K562 (cell line): ENCODE data around the gene OR10H2. TPM values are rescaled to one million over a fixed set of nuclear protein-coding genes. Genes with fewer than 3 reads are reported as not detected.
A peak's percentile ranks its signal among the peaks of the same experiment; 100 is the strongest.

Source experiments
- BCOR ChIP-seq: fragments of 450-650 bp; IDR thresholded peaks from 2 replicates; pipeline ENCODE4 v1.6.1; 2016
- CBFB ChIP-seq: sonication (generic); formaldehyde crosslinking; IDR thresholded peaks from 2 replicates; pipeline ENCODE4 v1.4.0; 2020; ENCODE audit warnings: mild to moderate bottlenecking, missing genetic modification reagents
- IRF2 ChIP-seq: sonication (generic); formaldehyde crosslinking; IDR thresholded peaks from 2 replicates; pipeline ENCODE4 v1.8.1; 2022; ENCODE audit warnings: mild to moderate bottlenecking, missing genetic modification reagents
- KLF10 ChIP-seq: fragments of 250-450 bp; sonication (Bioruptor Pico); IDR thresholded peaks from 2 replicates; pipeline ENCODE4 v1.6.1; 2021; ENCODE audit warnings: matching md5 sums
- PHB ChIP-seq: fragments of 250-450 bp; sonication (Bioruptor Pico); IDR thresholded peaks from 2 replicates; pipeline ENCODE4 v1.5.0; 2021
- PURB ChIP-seq: sonication (generic); formaldehyde crosslinking; IDR thresholded peaks from 2 replicates; pipeline ENCODE4 v1.9.0; 2021; ENCODE audit warnings: low read depth, mild to moderate bottlenecking, missing genetic modification reagents
- SMC3 ChIP-seq: conservative IDR thresholded peaks from 2 replicates; pipeline ENCODE4 v1.6.1; 2011; ENCODE audit warnings: low read depth, low read length, improper control_type of control experiment; ENCODE audit not compliant: insufficient read depth
- STAG1 ChIP-seq: sonication (generic); formaldehyde crosslinking; IDR thresholded peaks from 2 replicates; pipeline ENCODE4 v1.5.0; 2020; ENCODE audit warnings: missing genetic modification reagents, borderline replicate concordance
- TFAM ChIP-seq: fragments of 250-450 bp; sonication (Bioruptor Pico); conservative IDR thresholded peaks from 2 replicates; pipeline ENCODE4 v1.5.0; 2021; ENCODE audit warnings: mild to moderate bottlenecking, moderate library complexity
- ZNF24 ChIP-seq: fragments of 450-650 bp; IDR thresholded peaks from 2 replicates; pipeline ENCODE4 v1.6.1; 2016
- ZSCAN29 ChIP-seq: fragments of 450-650 bp; IDR thresholded peaks from 2 replicates; pipeline ENCODE4 v1.6.1; 2017
- polyA plus RNA-seq, 8 experiments: library from polyadenylated mRNA; depleted of rRNA in 4 of 8; stranded (reverse) in 5 of 8; unstranded in 3 of 8; fragments of >200 nt; fragmentation: Nextera tagmentation in 2 of 8; fragmentation: Illumina TruSeq in 1 of 8; extraction: Ambion mirVana in 2 of 8; extraction: Trizol in 1 of 8; gene quantifications; 2 replicates each; pipeline versions ENCODE4 v1.2.1 to v1.2.3, GENCODE V29; 2011 to 2014; ENCODE audit warnings: inconsistent platforms in 1 of 8, missing spikeins in 1 of 8
- total RNA-seq, 7 experiments: library from RNA; depleted of rRNA in 6 of 7; stranded (reverse); fragments of >200 nt in 6 of 7; fragmentation: Illumina TruSeq in 2 of 7; extraction: Trizol in 2 of 7; gene quantifications; 2 replicates each; pipeline versions ENCODE4 v1.2.1 to v1.2.3, GENCODE V29; 2011 to 2021; ENCODE audit warnings: low replicate concordance in 1 of 7
- TF ChIP-seq, protein P1 (sequence below): fragments of 250-450 bp; sonication (Bioruptor Pico); IDR thresholded peaks from 2 replicates; pipeline ENCODE4 v1.5.0; 2020; ENCODE audit warnings: mild to moderate bottlenecking
- TF ChIP-seq, protein P2 (sequence below), 2 experiments: fragments of 450-650 bp; formaldehyde crosslinking in 1 of 2; IDR thresholded peaks; 2 replicates each; pipeline versions ENCODE4 v1.4.0 to v1.6.1; 2014 to 2020; ENCODE audit warnings: mild to moderate bottlenecking in 2 of 2, borderline replicate concordance in 1 of 2, low read depth in 1 of 2
- TF ChIP-seq, protein P3 (sequence below): sonication (generic); formaldehyde crosslinking; IDR thresholded peaks from 2 replicates; pipeline ENCODE4 v1.8.0; 2022; ENCODE audit warnings: mild to moderate bottlenecking, missing genetic modification reagents

The OR10H2 gene
- total and polyA plus RNA-seq, 9 of the 15 experiments (the other 6 are each of a cell fraction or from before 2014, with no cell fraction given) = not detected

DNA sequence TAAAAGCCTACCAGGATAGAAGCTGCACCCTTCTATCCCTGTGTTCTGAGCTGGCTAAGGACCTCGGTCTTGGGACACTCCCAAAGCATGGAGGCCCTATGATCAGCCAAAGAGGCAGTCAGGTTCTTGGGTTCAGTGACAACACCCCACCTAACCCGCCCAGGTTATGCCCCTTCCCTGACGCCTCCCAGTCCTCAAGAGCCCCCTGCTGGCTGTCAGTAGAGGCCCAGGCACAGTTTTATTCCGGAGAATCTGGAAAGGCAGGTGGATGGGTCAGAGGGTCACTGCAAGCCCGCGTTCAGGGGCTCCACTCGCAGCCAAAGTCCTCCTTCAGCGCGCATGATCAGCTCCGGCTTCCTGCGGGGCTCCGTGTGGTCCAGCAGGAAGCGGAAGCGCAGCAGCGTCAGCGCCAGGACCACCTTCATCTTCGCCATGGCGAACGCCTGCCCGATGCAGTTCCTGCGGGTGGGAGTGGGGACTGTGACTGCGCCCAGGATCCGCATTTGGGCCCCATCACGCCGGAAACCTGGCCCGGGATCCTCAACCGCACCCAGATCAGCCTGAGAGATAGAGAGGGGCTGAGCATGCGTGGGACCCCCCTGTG, 32.2 kb downstream of the OR10H2 start (continued):
- TF ChIP-seq IRF2 (CRISPR knock-in tag) (no peak), CBFB (CRISPR knock-in tag) (no peak), PURB (no peak), PHB (no peak), STAG1 (CRISPR knock-in tag) (no peak), BCOR (no peak), SMC3 (peak; percentile 43; the same call in 1 of the 2 replicates), KLF10 (CRISPR knock-in tag) (no peak), TFAM (no peak), ZNF24 (no peak), ZSCAN29 (no peak)
- TF ChIP-seq, protein P1, sequence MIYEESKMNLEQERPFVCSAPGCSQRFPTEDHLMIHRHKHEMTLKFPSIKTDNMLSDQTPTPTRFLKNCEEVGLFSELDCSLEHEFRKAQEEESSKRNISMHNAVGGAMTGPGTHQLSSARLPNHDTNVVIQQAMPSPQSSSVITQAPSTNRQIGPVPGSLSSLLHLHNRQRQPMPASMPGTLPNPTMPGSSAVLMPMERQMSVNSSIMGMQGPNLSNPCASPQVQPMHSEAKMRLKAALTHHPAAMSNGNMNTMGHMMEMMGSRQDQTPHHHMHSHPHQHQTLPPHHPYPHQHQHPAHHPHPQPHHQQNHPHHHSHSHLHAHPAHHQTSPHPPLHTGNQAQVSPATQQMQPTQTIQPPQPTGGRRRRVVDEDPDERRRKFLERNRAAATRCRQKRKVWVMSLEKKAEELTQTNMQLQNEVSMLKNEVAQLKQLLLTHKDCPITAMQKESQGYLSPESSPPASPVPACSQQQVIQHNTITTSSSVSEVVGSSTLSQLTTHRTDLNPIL (CRISPR knock-in tag) = no peak
- TF ChIP-seq, protein P2, sequence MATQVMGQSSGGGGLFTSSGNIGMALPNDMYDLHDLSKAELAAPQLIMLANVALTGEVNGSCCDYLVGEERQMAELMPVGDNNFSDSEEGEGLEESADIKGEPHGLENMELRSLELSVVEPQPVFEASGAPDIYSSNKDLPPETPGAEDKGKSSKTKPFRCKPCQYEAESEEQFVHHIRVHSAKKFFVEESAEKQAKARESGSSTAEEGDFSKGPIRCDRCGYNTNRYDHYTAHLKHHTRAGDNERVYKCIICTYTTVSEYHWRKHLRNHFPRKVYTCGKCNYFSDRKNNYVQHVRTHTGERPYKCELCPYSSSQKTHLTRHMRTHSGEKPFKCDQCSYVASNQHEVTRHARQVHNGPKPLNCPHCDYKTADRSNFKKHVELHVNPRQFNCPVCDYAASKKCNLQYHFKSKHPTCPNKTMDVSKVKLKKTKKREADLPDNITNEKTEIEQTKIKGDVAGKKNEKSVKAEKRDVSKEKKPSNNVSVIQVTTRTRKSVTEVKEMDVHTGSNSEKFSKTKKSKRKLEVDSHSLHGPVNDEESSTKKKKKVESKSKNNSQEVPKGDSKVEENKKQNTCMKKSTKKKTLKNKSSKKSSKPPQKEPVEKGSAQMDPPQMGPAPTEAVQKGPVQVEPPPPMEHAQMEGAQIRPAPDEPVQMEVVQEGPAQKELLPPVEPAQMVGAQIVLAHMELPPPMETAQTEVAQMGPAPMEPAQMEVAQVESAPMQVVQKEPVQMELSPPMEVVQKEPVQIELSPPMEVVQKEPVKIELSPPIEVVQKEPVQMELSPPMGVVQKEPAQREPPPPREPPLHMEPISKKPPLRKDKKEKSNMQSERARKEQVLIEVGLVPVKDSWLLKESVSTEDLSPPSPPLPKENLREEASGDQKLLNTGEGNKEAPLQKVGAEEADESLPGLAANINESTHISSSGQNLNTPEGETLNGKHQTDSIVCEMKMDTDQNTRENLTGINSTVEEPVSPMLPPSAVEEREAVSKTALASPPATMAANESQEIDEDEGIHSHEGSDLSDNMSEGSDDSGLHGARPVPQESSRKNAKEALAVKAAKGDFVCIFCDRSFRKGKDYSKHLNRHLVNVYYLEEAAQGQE (IDR thresholded peaks at IDR 0.05; ENCODE audit: borderline replicate concordance) = peak; percentile 22; the same call in 1 of the 2 replicates
- TF ChIP-seq, protein P2 (CRISPR knock-in tag; IDR thresholded peaks at IDR 0.05; ENCODE audit: low read depth) = no peak
- TF ChIP-seq, protein P3, sequence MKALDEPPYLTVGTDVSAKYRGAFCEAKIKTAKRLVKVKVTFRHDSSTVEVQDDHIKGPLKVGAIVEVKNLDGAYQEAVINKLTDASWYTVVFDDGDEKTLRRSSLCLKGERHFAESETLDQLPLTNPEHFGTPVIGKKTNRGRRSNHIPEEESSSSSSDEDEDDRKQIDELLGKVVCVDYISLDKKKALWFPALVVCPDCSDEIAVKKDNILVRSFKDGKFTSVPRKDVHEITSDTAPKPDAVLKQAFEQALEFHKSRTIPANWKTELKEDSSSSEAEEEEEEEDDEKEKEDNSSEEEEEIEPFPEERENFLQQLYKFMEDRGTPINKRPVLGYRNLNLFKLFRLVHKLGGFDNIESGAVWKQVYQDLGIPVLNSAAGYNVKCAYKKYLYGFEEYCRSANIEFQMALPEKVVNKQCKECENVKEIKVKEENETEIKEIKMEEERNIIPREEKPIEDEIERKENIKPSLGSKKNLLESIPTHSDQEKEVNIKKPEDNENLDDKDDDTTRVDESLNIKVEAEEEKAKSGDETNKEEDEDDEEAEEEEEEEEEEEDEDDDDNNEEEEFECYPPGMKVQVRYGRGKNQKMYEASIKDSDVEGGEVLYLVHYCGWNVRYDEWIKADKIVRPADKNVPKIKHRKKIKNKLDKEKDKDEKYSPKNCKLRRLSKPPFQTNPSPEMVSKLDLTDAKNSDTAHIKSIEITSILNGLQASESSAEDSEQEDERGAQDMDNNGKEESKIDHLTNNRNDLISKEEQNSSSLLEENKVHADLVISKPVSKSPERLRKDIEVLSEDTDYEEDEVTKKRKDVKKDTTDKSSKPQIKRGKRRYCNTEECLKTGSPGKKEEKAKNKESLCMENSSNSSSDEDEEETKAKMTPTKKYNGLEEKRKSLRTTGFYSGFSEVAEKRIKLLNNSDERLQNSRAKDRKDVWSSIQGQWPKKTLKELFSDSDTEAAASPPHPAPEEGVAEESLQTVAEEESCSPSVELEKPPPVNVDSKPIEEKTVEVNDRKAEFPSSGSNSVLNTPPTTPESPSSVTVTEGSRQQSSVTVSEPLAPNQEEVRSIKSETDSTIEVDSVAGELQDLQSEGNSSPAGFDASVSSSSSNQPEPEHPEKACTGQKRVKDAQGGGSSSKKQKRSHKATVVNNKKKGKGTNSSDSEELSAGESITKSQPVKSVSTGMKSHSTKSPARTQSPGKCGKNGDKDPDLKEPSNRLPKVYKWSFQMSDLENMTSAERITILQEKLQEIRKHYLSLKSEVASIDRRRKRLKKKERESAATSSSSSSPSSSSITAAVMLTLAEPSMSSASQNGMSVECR = no peak
